GM06990 (cell line): ENCODE measurements around the gene SLCO4A1.

ENCODE experiments used
- DNase-seq: peaks from one replicate; pipeline ENCODE4 v3.0.0-alpha.2; 2011; ENCODE audit not compliant: insufficient read length; ENCODE audit errors: extremely low read depth
- H3K27me3 ChIP-seq: replicated peaks from 2 replicates; pipeline ENCODE4 v1.6.0; 2011; ENCODE audit warnings: low read length; ENCODE audit not compliant: control insufficient read depth, insufficient read depth
- H3K36me3 ChIP-seq: 2 replicates; pipeline ENCODE4 v1.5.1; 2011; ENCODE audit warnings: low read length; ENCODE audit not compliant: control insufficient read depth, insufficient read depth
- H3K4me3 ChIP-seq: replicated peaks from 2 replicates; pipeline ENCODE4 v1.5.1; 2011; ENCODE audit warnings: low read depth, mild to moderate bottlenecking, control low read depth, low read length
- TF ChIP-seq, protein P1 (sequence below): IDR thresholded peaks from 2 replicates; pipeline ENCODE4 v1.5.1; 2011; ENCODE audit warnings: low read length, control low read depth, mild to moderate bottlenecking, inconsistent platforms; ENCODE audit not compliant: insufficient read depth, poor library complexity, severe bottlenecking

SLCO4A1 gene

DNA sequence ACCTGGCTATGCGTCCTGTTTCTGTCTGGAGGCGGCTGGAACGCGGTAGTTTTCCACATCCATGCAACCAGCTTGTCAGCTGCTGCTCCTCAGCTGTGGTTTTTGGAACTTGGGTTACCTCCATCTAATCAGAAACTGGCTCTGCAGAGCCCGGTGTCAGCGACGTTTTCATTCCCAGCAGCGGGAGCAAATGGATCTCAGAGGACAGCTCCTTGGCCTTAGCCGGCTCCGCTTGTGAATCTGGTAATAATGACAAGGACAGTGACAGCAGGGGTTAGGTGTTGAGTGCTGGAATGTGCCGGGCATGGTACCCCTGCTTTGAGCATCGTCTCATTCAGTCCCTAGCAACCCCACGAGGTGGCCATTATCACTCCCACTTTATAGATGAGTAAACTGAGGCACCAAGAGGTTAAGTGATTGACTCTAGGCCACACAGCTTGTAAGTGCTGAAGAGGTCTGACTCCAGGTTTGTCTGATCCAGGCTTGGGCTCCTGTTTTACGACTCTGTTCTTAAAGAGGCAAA is 1.3 kb downstream of the SLCO4A1 start:
- no peaks in the 10 kb centered on the region for H3K27me3 ChIP-seq
- TF ChIP-seq, protein P1, sequence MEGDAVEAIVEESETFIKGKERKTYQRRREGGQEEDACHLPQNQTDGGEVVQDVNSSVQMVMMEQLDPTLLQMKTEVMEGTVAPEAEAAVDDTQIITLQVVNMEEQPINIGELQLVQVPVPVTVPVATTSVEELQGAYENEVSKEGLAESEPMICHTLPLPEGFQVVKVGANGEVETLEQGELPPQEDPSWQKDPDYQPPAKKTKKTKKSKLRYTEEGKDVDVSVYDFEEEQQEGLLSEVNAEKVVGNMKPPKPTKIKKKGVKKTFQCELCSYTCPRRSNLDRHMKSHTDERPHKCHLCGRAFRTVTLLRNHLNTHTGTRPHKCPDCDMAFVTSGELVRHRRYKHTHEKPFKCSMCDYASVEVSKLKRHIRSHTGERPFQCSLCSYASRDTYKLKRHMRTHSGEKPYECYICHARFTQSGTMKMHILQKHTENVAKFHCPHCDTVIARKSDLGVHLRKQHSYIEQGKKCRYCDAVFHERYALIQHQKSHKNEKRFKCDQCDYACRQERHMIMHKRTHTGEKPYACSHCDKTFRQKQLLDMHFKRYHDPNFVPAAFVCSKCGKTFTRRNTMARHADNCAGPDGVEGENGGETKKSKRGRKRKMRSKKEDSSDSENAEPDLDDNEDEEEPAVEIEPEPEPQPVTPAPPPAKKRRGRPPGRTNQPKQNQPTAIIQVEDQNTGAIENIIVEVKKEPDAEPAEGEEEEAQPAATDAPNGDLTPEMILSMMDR, result no peak
- 0 out of 2 replicates have a peak, but pooled peaks cover 3% of the 10 kb centered on the region for H3K36me3 ChIP-seq
- H3K4me3 ChIP-seq, result peak overlapping the region; percentile 81
- DNase-seq, result no peak

DNA sequence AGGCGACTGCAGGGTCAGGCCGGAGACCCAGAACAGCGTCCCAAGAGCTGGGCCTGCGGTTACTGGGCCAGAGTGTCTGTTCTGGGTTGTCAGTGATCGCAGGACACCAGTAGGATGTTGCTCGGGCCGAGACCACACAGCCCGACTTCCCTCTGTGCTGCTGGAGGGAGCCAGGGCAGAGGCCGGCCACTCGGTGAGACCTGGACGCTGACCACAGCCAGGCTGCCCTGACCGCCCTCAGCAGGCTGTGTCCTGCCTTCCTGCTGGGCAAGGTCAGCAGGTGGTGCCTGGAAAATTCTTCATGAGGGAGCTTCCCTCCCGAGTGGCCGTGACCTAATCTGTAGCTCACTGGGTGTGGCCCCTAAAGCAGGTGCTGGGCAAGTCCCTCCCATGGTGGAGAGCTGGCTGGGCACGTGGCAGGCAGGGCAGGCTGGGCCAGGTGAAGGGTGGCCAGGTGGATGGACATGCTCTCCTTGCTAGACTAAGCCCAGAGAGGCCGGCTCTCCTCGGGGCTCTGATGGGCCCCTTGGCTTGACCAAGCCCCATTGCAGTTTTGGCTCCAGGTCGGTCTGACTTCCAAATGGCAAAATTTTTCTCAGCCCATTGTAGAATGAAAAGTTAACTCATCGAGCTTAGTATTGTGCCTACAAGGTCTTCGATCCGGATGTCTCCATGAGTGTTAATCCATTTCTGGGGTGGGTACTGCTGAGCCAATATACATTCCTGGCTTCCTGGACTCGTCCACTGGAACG is 1.9 kb downstream of the SLCO4A1 start:
- Histone ChIP-seq H3K4me3 (no peak overlapping the region), H3K27me3 (no peaks in the 10 kb centered on the region), H3K36me3 (peaks cover 4% of the 10 kb centered on the region; the same call in 1 of the 2 replicates)
- TF ChIP-seq, protein P1, result no peak
- DNase-seq, result no peak

DNA sequence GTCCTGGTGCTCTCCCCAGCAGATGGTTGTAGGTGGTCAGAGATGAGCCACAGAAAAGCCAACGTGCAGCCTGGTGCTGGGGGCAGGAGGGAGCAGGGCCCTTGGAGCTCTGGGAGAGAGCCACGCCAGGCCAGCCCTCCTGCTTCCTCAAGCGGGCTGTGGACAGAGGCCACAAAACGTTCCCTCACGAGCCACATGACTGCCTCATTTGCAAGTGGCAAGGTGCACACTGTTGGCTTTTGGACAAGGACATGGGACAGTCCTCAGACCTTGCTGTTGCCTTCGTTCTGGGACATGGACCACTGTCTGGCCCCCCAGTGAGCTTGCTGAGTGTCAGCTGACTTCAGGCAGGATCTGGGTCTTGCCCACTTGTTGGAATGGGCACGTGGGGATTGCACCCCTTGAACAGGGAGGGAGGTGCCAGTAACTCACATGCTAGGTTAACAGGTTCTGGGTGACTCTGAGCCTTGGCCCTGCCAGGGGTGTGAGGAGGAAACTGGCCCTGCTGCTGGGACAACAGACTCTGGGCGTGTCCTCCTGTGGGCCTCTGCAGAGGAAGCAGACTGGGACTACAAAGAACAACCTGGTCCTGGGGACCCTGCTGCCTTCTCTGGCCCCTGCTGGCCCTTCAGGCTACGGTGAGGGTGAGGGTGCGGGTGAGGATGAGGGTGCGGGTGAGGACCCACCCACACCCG is 2.6 kb downstream of the SLCO4A1 start:
- Histone ChIP-seq H3K4me3 (no peak overlapping the region), H3K27me3 (no peaks in the 10 kb centered on the region), H3K36me3 (peaks cover 4% of the 10 kb centered on the region; the same call in 1 of the 2 replicates)
- DNase-seq, result no peak
- TF ChIP-seq, protein P1, result no peak

DNA sequence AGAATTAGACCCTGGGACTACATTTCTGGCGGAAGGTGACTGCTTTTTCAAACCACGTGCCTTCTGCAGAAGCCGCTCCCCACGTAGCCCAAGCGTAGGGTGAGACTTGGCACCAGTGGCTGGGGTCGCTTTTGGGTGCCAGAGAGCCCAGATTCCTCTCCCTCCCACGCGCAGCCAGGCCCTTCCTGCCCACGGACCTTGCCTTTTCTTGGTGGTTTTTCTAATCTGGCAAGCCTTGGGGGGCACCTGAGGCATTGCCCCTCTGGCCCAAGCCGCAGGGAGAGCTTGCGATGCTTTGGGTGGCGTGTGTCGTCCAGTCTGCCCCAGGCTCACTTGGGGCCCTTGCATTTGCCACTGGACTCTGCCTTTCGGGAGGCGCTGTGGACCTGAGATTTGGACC is 3.3 kb downstream of the SLCO4A1 start:
- no peak overlapping the region for H3K4me3 ChIP-seq
- no peaks in the 10 kb centered on the region for H3K27me3 ChIP-seq
- peaks cover 7% of the 10 kb centered on the region for H3K36me3 ChIP-seq
- no peak for DNase-seq
- TF ChIP-seq, protein P1, result no peak

DNA sequence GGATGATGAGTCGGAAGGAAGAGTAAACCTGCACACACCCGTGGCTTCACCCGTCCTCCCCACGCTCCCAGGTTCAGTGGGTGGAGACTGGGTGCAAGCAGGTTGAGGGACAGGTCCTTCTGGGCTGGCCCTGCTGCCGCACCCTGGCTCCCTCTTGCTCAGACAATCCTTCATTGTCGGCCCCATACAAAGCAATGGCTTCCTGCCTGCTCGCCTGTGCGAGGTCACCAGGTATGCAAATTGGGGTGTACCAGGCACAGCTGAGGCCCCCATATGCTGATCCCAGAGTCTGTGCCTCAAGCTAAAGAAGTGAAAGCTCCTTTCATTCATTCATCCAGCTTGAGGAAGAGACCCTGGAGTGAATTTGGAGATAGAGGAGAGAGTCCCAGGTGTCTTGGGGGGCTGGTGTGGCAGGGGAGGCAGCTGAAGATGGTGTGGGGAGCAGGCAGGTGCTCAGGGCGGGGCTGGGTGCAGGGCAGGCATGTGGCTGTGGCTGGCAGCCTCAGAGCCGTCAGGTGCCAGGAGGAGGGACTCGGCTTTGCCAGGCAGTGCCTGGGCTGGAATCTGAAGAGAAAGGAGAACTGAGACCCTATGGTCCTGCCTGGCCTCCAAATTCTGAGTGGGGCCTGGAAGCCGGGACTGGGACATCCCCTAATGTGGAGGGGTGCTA is 4.7 kb downstream of the SLCO4A1 start:
- H3K4me3 ChIP-seq, result no peak overlapping the region; the same call in 1 of the 2 replicates
- peaks cover 8% of the 10 kb centered on the region for H3K36me3 ChIP-seq
- TF ChIP-seq, protein P1, result no peak
- DNase-seq, result no peak
- no peaks in the 10 kb centered on the region for H3K27me3 ChIP-seq
